IMR-90 (cell line): ENCODE measurements around the gene DRD2. TPM values are rescaled to one million over a fixed set of nuclear protein-coding genes. Genes with fewer than 3 reads are reported as not detected.

Experiments used
- ATAC-seq: fragments of 200-7000 bp; cut with Tn5 transposase; 2 replicates; pipeline ENCODE4 v1.9.1; 2020; ENCODE audit warnings: low read depth, mild to moderate bottlenecking, moderate library complexity
- BruUV-seq: library from RNA; stranded (reverse); fragments of 400-500 nt; replicated peaks from 2 replicates; lab custom pipeline; 2021; lab: Mats Ljungman, UMichigan
- CTCF ChIA-PET: fragments of 300-600 bp; formaldehyde crosslinking; extraction: SDS; loops from one replicate; lab custom pipeline; 2021; ENCODE audit warnings: antibody characterized with exemption; lab: Yijun Ruan, JAX
- POLR2A ChIA-PET: fragments of 300-600 bp; sonication (Branson Sonifier 250); formaldehyde crosslinking; loops from one replicate; lab custom pipeline; 2022; ENCODE audit warnings: antibody characterized with exemption; ENCODE audit not compliant: unreplicated experiment; lab: Charles Lee
- DNase-seq: peaks from one replicate; pipeline ENCODE4 v3.0.0; 2013
- H2AFZ ChIP-seq: replicated peaks from 2 replicates; pipeline ENCODE3; 2013; ENCODE audit warnings: low read length, mild to moderate bottlenecking; ENCODE audit not compliant: poor library complexity
- H2AK5ac ChIP-seq: 2 replicates; pipeline ENCODE4 v1.6.1; 2013; ENCODE audit warnings: low read depth, low read length, inconsistent platforms
- H2AK9ac ChIP-seq: replicated peaks from 2 replicates; pipeline ENCODE3; 2013; ENCODE audit warnings: mild to moderate bottlenecking, low read depth, low read length, moderate library complexity; ENCODE audit not compliant: poor library complexity
- H2BK120ac ChIP-seq: 2 replicates; pipeline ENCODE4 v1.6.1; 2013; ENCODE audit warnings: low read depth, low read length, inconsistent platforms
- H2BK15ac ChIP-seq: 3 replicates; pipeline ENCODE4 v1.6.1; 2013; ENCODE audit warnings: low read depth, low read length, inconsistent platforms
- H2BK20ac ChIP-seq: 2 replicates; pipeline ENCODE4 v1.6.1; 2013; ENCODE audit warnings: low read depth, mild to moderate bottlenecking, inconsistent platforms, low read length, moderate library complexity
- H2BK5ac ChIP-seq: 2 replicates; pipeline ENCODE4 v1.6.1; 2013; ENCODE audit warnings: mild to moderate bottlenecking, low read depth, low read length, inconsistent platforms; ENCODE audit not compliant: poor library complexity, severe bottlenecking
- H3K14ac ChIP-seq: replicated peaks from 2 replicates; pipeline ENCODE4 v1.6.1; 2013; ENCODE audit warnings: low read depth, low read length, inconsistent platforms
- H3K18ac ChIP-seq: 2 replicates; pipeline ENCODE4 v1.6.1; 2013; ENCODE audit warnings: low read depth, low read length, control low read depth
- H3K23ac ChIP-seq: 2 replicates; pipeline ENCODE4 v1.6.1; 2013; ENCODE audit warnings: low read depth, low read length, inconsistent platforms
- H3K27ac ChIP-seq: 2 replicates; pipeline ENCODE4 v1.5.1; 2013; ENCODE audit warnings: mild to moderate bottlenecking, control low read depth, low read length; ENCODE audit not compliant: insufficient read depth
- H3K27me3 ChIP-seq: 2 replicates; pipeline ENCODE4 v1.6.1; 2013; ENCODE audit warnings: low read length; ENCODE audit not compliant: control insufficient read depth, insufficient read depth
- H3K36me3 ChIP-seq: 2 replicates; pipeline ENCODE4 v1.6.1; 2013; ENCODE audit warnings: low read length, mixed read lengths; ENCODE audit not compliant: control insufficient read depth, insufficient read depth
- H3K4ac ChIP-seq: 2 replicates; pipeline ENCODE4 v1.6.1; 2013; ENCODE audit warnings: low read depth, low read length, inconsistent platforms
- H3K4me1 ChIP-seq: 2 replicates; pipeline ENCODE4 v1.6.1; 2013; ENCODE audit warnings: low read length, mixed read lengths; ENCODE audit not compliant: control insufficient read depth, insufficient read depth
- H3K4me2 ChIP-seq: 2 replicates; pipeline ENCODE4 v1.6.1; 2013; ENCODE audit warnings: low read depth, mild to moderate bottlenecking, control low read depth, low read length, moderate library complexity
- H3K4me3 ChIP-seq: 2 replicates; pipeline ENCODE4 v1.5.1; 2013; ENCODE audit warnings: low read depth, mild to moderate bottlenecking, control low read depth, low read length, moderate library complexity; ENCODE audit not compliant: insufficient read depth
- H3K56ac ChIP-seq: 2 replicates; pipeline ENCODE4 v1.6.1; 2013; ENCODE audit warnings: low read length, inconsistent platforms; ENCODE audit not compliant: insufficient read depth; ENCODE audit errors: extremely low read depth
- H3K79me1 ChIP-seq, 2 experiments: 2 replicates each; pipeline ENCODE4 v1.6.1; 2013; ENCODE audit warnings: low read length in 2 of 2, inconsistent platforms in 1 of 2, low read depth in 1 of 2
- H3K9ac ChIP-seq: 2 replicates; pipeline ENCODE4 v1.6.1; 2013; ENCODE audit warnings: low read depth, low read length, control low read depth
- H3K9me1 ChIP-seq: 2 replicates; pipeline ENCODE4 v1.6.1; 2013; ENCODE audit warnings: low read length, inconsistent platforms; ENCODE audit not compliant: insufficient read depth
- H3K9me3 ChIP-seq: 2 replicates; pipeline ENCODE4 v1.6.1; 2013; ENCODE audit warnings: low read length; ENCODE audit not compliant: control insufficient read depth, insufficient read depth
- H4K20me1 ChIP-seq: 2 replicates; pipeline ENCODE4 v1.6.1; 2013; ENCODE audit warnings: low read length, inconsistent platforms; ENCODE audit not compliant: insufficient read depth
- H4K5ac ChIP-seq: 2 replicates; pipeline ENCODE4 v1.6.1; 2013; ENCODE audit warnings: mild to moderate bottlenecking, low read depth, low read length, control low read depth
- H4K8ac ChIP-seq, 2 experiments: 2 replicates each; pipeline ENCODE4 v1.6.1; 2013; ENCODE audit warnings: low read depth in 2 of 2, low read length in 2 of 2, control low read depth in 1 of 2, inconsistent platforms in 1 of 2
- H4K91ac ChIP-seq: 2 replicates; pipeline ENCODE4 v1.6.1; 2013; ENCODE audit warnings: low read depth, low read length, inconsistent platforms; ENCODE audit not compliant: insufficient read depth
- CEBPB ChIP-seq: IDR thresholded peaks from 2 replicates; pipeline ENCODE4 v1.6.1; 2012; ENCODE audit warnings: low read depth, low read length, improper control_type of control experiment
- CHD1 ChIP-seq: IDR thresholded peaks from 2 replicates; pipeline ENCODE4 v1.6.1; 2012; ENCODE audit warnings: low read depth, low read length, improper control_type of control experiment
- MAFK ChIP-seq: IDR thresholded peaks from 2 replicates; pipeline ENCODE4 v1.6.1; 2012; ENCODE audit warnings: low read depth, low read length, improper control_type of control experiment
- MXI1 ChIP-seq: IDR thresholded peaks from 2 replicates; pipeline ENCODE4 v1.6.1; 2012; ENCODE audit warnings: low read depth, mild to moderate bottlenecking, low read length, moderate library complexity, borderline replicate concordance
- POLR2A ChIP-seq: IDR thresholded peaks from 2 replicates; pipeline ENCODE4 v1.6.1; 2012; ENCODE audit warnings: mild to moderate bottlenecking, low read depth, low read length
- RAD21 ChIP-seq: IDR thresholded peaks from 2 replicates; pipeline ENCODE4 v1.6.1; 2012; ENCODE audit warnings: low read length, improper control_type of control experiment
- RCOR1 ChIP-seq: IDR thresholded peaks from 2 replicates; pipeline ENCODE4 v1.6.1; 2012; ENCODE audit warnings: mild to moderate bottlenecking, low read length, improper control_type of control experiment; ENCODE audit not compliant: insufficient replicate concordance
- WGBS, 2 experiments: methylation state at CpG; one replicate each; pipeline versions ENCODE4 v1.1.5 to v1.1.7; 2013; ENCODE audit warnings: missing lambda C conversion rate in 2 of 2; ENCODE audit not compliant: insufficient read length in 1 of 2; ENCODE audit errors: extremely low coverage in 2 of 2; 5-methylcytosine and 5-hydroxymethylcytosine counted together
- dilution Hi-C: fragments of 300-500 bp; cut with HindIII; formaldehyde crosslinking; loops from one replicate; pipeline ENCODE4 v1.14.3; 2018; ENCODE audit warnings: low sequenced_read_pairs; ENCODE audit not compliant: unreplicated experiment
- in situ Hi-C: fragments of 300-500 bp; cut with MboI; formaldehyde crosslinking; loops from 3 replicates; pipeline ENCODE4 v1.14.3; 2019; ENCODE audit warnings: low sequenced_read_pairs, inconsistent platforms, mixed read lengths
- intact Hi-C: fragments of 100-400 bp; cut with micrococcal nuclease; formaldehyde crosslinking; loops from 2 replicates; pipeline ENCODE4 v1.10.0; 2022
- polyA plus RNA-seq, 3 experiments: library from polyadenylated mRNA; depleted of rRNA; stranded (reverse); fragments of >200 nt; gene quantifications; 2 replicates each; pipeline ENCODE4 v1.2.3, GENCODE V29; 2012; ENCODE audit warnings: low replicate concordance in 1 of 3
- total RNA-seq: library from RNA; depleted of rRNA; stranded (reverse); fragments of >200 nt; gene quantifications from 2 replicates; pipeline ENCODE4 v1.2.3, GENCODE V29; 2012
- TF ChIP-seq, protein P1 (sequence below): conservative IDR thresholded peaks from 2 replicates; pipeline ENCODE4 v1.5.1; 2012; ENCODE audit warnings: mild to moderate bottlenecking, low read depth, low read length, improper control_type of control experiment
- TF ChIP-seq, protein P2 (sequence below): fragments of 150-350 bp; IDR thresholded peaks from 2 replicates; pipeline ENCODE4 v1.6.1; 2017; ENCODE audit warnings: mild to moderate bottlenecking, antibody characterized with exemption, low read length, low read depth
- TF ChIP-seq, protein P3 (sequence below): fragments of 150-350 bp; IDR thresholded peaks from 2 replicates; pipeline ENCODE4 v1.6.1; 2016; ENCODE audit warnings: low read depth, mild to moderate bottlenecking, low read length, moderate library complexity, borderline replicate concordance

The DRD2 gene
- total and polyA plus RNA-seq, 2 of the 4 experiments (the other 2 are of a cell fraction) = not detected

DNA sequence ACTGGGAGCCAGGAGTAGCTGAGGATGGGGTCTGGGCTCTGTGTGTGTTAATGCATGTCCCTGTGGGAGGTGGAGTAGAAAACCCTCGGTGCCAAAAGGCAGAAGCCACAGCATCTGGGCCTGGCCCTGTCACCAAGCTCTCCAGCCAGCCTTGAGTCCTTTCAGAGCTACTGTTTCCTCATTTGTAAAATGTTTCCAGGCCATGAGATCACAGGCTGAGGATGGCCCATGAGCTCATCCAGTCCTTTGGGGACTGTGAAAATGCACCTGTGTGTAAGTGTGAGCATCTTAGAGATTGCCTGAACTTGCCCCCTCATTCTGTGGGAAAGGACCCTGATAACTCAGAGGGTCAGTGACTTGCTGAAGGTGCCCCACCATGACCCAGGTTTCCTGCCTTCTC is 78.5 kb downstream of the DRD2 start:
- Histone ChIP-seq H2BK20ac (no peak overlapping the region), H2BK120ac (no peak overlapping the region), H4K91ac (no peak overlapping the region), H2BK5ac (no peak overlapping the region), H4K5ac (no peak overlapping the region), H2AK5ac (no peak overlapping the region), H4K20me1 (no peaks in the 10 kb centered on the region), H4K8ac (no peak overlapping the region), H3K14ac (no peak overlapping the region), H3K4me1 (no peaks in the 10 kb centered on the region), H3K18ac (no peak overlapping the region), H2AK9ac (no peak overlapping the region), H3K36me3 (no peaks in the 10 kb centered on the region), H3K79me1 (no peaks in the 10 kb centered on the region), H3K4me3 (no peak overlapping the region), H2BK15ac (no peak overlapping the region), H2AFZ (no peak overlapping the region), H3K4me2 (no peak overlapping the region), H3K4ac (no peak overlapping the region), H3K27me3 (peaks cover 13% of the 10 kb centered on the region), H3K9me3 (no peaks in the 10 kb centered on the region), H3K27ac (no peak overlapping the region), H3K9ac (no peak overlapping the region), H3K56ac (no peak overlapping the region), H3K23ac (no peak overlapping the region), H3K9me1 (no peaks in the 10 kb centered on the region)
- intact Hi-C loops (no loop called here), dilution Hi-C loops (no loop called here), in situ Hi-C loops (no loop called here)
- CTCF ChIA-PET = no interaction called here
- no CpG with 5 or more reads among the region's 1 CpG for WGBS, 2 experiments
- no TSS peak for BruUV-seq
- no peak for ATAC-seq
- POLR2A ChIA-PET = no interaction called here
- no peak for TF ChIP-seq CHD1
- TF ChIP-seq, protein P1, sequence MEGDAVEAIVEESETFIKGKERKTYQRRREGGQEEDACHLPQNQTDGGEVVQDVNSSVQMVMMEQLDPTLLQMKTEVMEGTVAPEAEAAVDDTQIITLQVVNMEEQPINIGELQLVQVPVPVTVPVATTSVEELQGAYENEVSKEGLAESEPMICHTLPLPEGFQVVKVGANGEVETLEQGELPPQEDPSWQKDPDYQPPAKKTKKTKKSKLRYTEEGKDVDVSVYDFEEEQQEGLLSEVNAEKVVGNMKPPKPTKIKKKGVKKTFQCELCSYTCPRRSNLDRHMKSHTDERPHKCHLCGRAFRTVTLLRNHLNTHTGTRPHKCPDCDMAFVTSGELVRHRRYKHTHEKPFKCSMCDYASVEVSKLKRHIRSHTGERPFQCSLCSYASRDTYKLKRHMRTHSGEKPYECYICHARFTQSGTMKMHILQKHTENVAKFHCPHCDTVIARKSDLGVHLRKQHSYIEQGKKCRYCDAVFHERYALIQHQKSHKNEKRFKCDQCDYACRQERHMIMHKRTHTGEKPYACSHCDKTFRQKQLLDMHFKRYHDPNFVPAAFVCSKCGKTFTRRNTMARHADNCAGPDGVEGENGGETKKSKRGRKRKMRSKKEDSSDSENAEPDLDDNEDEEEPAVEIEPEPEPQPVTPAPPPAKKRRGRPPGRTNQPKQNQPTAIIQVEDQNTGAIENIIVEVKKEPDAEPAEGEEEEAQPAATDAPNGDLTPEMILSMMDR = no peak
- TF ChIP-seq MAFK = no peak
- no peak for TF ChIP-seq RCOR1
- no peak for TF ChIP-seq MXI1
- TF ChIP-seq, protein P2, sequence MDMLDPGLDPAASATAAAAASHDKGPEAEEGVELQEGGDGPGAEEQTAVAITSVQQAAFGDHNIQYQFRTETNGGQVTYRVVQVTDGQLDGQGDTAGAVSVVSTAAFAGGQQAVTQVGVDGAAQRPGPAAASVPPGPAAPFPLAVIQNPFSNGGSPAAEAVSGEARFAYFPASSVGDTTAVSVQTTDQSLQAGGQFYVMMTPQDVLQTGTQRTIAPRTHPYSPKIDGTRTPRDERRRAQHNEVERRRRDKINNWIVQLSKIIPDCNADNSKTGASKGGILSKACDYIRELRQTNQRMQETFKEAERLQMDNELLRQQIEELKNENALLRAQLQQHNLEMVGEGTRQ = no peak
- TF ChIP-seq, protein P3, sequence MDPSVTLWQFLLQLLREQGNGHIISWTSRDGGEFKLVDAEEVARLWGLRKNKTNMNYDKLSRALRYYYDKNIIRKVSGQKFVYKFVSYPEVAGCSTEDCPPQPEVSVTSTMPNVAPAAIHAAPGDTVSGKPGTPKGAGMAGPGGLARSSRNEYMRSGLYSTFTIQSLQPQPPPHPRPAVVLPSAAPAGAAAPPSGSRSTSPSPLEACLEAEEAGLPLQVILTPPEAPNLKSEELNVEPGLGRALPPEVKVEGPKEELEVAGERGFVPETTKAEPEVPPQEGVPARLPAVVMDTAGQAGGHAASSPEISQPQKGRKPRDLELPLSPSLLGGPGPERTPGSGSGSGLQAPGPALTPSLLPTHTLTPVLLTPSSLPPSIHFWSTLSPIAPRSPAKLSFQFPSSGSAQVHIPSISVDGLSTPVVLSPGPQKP = no peak
- no peak for TF ChIP-seq CEBPB
- TF ChIP-seq POLR2A = no peak
- no peak for TF ChIP-seq RAD21
- no peak for DNase-seq
